Measurements from ENCODE around the gene RPL22. TPM values are rescaled to one million over a fixed set of nuclear protein-coding genes. Genes with fewer than 3 reads are reported as not detected.
A peak's percentile ranks its signal among the peaks of the same experiment; 100 is the strongest.
"Not testable (repeated sequence)": the region's sequence is repeated elsewhere in the genome, so short reads cannot be mapped to it uniquely, and the experiment has no call there.

The RPL22 gene
- total RNA-seq, 1 experiment from 2014 or later: 162 TPM

GRCh38 chr1:6234502-6235295, 35.3 kb upstream of the RPL22 start:
- peak; percentile 39 for DNase-seq (ENCODE audit: low read depth)

GRCh38 chr1:6233376-6233775, 34.0 kb upstream of the RPL22 start:
- no peak for DNase-seq (ENCODE audit: low read depth)

- no peak for DNase-seq (ENCODE audit: low read depth)
Observed at GRCh38 chr1:6225651-6226050, 26.3 kb upstream of the RPL22 start.

- DNase-seq (ENCODE audit: low read depth): peak; percentile 44
Observed at GRCh38 chr1:6224718-6225117, 25.3 kb upstream of the RPL22 start.

- DNase-seq (ENCODE audit: low read depth): no peak
Observed at GRCh38 chr1:6223617-6224016, 24.2 kb upstream of the RPL22 start.

GRCh38 chr1:6222636-6223035, 23.2 kb upstream of the RPL22 start:
- peak; percentile 49 for DNase-seq (ENCODE audit: low read depth)

- DNase-seq (ENCODE audit: low read depth): no peak
Observed at GRCh38 chr1:6221210-6221784, 21.9 kb upstream of the RPL22 start.

GRCh38 chr1:6220236-6220635, 20.8 kb upstream of the RPL22 start:
- peak; percentile 18 for DNase-seq (ENCODE audit: low read depth)

- not testable (repeated sequence) for DNase-seq (ENCODE audit: low read depth)
Observed at GRCh38 chr1:6219641-6220040, 20.2 kb upstream of the RPL22 start.

GRCh38 chr1:6218375-6219164, 19.2 kb upstream of the RPL22 start:
- DNase-seq (ENCODE audit: low read depth): no peak

- no peak for DNase-seq (ENCODE audit: low read depth)
Observed at GRCh38 chr1:6212193-6212959, 13.0 kb upstream of the RPL22 start.

GRCh38 chr1:6211731-6212130, 12.3 kb upstream of the RPL22 start:
- no peak for DNase-seq (ENCODE audit: low read depth)

- no peak for DNase-seq (ENCODE audit: low read depth)
Observed at GRCh38 chr1:6210591-6211355, 11.4 kb upstream of the RPL22 start.

- no peak for DNase-seq (ENCODE audit: low read depth)
Observed at GRCh38 chr1:6209661-6210580, 10.5 kb upstream of the RPL22 start.

- DNase-seq (ENCODE audit: low read depth): no peak
Observed at GRCh38 chr1:6208723-6209660, 9.6 kb upstream of the RPL22 start.

- DNase-seq (ENCODE audit: low read depth): no peak
Observed at GRCh38 chr1:6207921-6208320, 8.5 kb upstream of the RPL22 start.

- DNase-seq (ENCODE audit: low read depth): no peak
Observed at GRCh38 chr1:6207075-6207885, 7.9 kb upstream of the RPL22 start.

- DNase-seq (ENCODE audit: low read depth): no peak
Observed at GRCh38 chr1:6206520-6206855, 7.1 kb upstream of the RPL22 start.

Measured in M059J (cell line).